HG02884 (cell line): ENCODE data around the gene BABAM2.
A peak's percentile ranks its signal among the peaks of the same experiment; 100 is the strongest.
"Not testable (repeated sequence)": the region's sequence is repeated elsewhere in the genome, so short reads cannot be mapped to it uniquely, and the experiment has no call there.

Experiments
- ATAC-seq: cut with Tn5 transposase; IDR thresholded peaks from one replicate; pipeline ENCODE4 v1.9.1; 2021; ENCODE audit warnings: mild to moderate bottlenecking, moderate library complexity; ENCODE audit not compliant: unreplicated experiment

BABAM2 gene

DNA sequence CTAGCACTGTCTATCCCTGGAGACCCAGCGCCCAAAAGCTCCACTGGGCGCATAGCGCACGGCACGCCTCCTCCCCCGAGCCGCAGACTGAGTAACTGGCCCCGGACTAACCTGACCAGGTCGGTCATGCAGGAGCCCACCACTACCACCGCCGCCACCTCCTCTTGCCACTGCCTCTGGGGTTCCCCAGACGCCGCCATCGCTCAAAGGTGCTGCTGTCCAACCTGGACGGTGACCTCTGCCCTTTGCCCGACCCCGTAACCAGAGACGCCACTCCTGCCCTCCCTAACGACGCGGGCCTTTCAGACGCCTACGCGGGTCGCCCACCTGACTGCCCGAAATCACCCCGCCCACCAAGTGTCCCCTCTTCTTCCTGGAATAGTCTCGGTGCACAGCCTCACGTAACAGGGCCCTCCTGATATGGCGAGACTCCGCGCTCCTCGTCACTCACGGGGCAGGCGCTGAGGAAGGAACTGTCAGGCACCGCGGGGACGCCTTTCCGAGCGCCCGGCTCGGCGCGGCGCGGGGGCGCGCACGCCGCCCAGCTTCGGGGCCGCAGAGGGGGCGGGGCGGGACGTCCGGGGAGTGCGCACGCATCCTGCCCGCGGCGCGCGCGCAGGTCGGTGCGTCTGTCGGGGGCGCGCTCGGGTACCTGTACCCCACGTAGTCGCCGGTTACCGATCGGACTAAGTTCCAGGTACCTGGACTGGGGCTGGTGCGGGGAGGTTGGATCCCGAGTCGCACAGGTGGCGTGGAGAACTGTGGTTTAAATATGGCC, at the start of gene BABAM2, which contains the start of gene RBKS:
TSS of gene BABAM2 (plus strand) at position 584 of the 778 bp plus-strand sequence. CDS start 3,828 bp downstream, outside the sequence.
TSS of gene RBKS (minus strand) at position 242 of the 778 bp plus-strand sequence. CDS start at position 200, 42 bp downstream.
- peak; percentile 71 for ATAC-seq

DNA sequence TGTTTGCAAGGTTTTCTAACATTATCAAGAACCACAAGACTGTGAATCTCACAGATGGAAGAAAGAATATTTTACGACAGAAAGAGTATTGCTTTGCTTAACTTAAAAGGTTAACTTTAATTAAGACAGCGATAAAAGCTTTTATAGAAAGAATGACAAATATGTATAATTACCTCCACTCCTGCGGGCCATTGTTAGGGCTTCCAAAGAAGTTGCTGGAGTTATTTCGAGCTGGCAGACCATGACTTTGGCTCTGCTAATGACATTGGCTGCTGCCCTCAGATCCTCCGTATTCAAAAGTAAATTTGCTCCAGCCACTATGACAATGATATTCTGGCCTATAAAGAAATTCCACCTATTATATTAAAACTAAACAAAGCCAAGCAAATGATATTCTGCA, 47.6 kb upstream of the BABAM2 start:
- ATAC-seq: no peak

DNA sequence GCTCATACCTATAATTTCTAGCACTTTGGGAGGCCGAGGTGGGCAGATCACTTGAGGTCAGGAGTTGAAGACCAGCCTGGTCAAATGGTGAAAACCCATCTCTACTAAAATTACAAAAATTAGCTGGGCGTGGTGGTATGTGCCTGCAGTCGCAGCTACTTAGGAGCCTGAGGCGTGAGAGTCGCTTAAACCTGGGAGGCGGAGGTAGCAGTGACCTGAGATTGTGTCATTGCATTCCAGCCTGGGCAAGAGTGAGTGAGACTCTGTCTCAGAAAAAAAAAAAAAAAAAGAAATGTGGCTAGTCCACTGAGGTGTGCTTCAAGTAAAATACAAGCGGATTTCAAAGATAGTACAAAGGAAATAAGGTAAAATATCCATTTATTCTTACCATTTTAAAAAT, 46.5 kb upstream of the BABAM2 start:
- no peak for ATAC-seq

DNA sequence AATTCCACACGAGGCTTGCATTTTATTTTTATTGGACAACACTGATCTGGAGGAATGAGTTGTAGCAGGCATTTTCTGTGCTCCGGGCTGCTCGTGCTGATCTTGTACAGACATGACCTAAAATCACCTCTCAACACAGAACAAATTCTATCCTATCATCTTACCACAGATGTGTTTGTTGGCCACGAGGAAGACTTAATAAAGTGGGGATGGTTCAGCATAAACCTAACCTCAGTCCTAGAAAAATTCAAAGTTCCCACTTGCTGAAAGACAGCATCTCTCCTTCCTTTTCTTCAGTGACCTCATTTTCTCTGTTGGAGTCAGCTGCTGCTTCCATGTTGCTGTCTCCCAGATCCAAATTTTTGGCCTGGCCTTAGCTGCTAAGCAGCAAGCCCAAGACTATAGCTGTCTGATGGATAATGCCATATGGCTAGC, 45.7 kb upstream of the BABAM2 start:
- no peak for ATAC-seq

DNA sequence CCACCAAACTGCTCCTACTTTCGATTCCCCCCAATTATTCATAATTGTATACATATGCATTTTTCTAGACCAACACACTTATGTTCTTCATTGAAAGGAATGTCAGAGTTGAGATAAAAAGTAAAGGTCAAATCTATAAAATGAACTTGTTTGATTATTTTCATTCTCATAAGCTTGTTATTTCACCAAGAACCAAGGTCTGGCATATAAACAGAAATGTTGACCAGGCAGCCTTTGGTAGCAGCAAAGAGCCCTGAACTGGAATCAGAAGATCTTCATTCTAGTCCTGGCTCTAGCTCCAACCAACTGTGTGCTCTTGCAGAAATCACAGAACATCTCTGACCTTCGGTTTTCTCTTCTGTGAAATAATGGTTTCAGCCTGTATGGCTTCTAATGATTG, 43.2 kb upstream of the BABAM2 start:
- ATAC-seq: no peak

DNA sequence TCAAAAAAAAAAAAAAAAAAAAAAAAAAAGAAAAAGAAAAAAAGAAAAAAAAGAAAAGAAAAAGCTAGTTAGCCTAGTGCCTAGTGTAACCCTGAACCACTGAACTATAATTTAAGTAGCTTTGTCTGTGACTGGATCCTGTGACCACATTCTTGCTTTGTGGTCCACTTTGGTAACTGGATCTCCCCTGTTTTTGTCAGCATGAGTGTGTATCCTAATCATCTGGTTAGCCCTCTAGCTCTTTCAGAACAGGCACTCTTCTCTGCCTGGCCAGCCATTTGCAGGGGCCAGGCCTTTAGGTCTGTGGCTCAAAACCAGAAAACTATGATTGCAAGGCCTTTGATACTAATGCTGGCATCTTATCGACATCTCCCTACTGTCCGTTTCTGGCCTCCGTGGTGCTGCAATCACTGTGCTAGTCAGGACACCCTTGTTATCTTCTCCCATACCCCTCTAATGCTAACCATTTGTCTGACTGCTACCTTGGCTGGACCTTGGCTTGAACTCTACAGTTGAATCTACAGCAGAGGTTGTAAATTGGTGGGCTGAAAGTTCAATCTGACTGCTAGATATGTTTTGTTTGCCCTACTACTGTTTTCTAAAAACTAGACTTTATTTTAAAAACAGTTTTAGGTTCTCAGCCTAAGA, 40.8 kb upstream of the BABAM2 start:
- ATAC-seq: no peak

DNA sequence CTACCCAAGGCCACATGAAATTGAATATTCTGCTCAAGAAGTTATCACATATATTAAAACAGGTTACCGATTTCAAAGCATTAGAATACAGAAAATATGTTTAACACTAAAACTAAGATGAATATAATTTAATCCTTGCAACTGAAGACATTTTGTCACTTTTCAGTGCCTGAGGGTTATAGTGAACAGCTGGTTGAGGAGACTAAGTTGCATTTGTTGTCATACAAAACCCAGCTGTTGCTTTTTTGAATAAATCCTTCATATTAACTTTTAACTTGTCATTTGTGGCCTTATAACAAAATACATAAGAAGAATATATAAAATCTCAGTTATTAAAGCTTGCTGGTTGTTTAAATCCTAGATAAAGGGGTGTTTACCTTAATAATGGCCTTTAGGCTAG, 37.8 kb upstream of the BABAM2 start:
- ATAC-seq: no peak

DNA sequence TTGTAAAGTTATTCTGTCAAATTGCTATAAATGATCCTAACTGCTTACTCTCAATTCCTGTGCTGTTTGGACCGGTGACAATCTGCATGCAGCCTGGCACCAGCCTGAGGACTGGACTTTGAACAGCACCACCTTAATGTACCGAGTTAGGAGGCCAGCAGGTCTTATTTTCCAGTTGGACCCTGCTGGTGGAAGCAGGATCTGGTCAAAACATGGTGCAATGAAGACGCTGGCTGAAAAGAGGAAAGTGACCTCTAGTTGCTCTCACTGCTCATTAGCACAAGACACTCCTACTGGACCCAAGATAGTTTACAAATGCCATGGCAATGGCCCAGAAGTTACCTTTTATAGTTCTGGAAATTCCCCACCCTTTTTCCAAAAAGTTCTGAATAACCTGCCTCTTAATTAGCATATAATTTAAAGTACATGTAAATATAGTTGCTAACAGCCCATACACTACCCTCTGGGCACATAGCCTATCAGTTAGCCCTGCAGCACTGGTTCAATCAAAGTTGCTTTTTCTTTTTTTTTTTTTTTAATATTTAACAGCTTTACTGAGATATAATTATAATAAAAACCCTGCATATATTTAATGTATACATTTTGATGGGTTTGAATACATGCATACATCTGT, 36.2 kb upstream of the BABAM2 start:
- ATAC-seq: no peak

DNA sequence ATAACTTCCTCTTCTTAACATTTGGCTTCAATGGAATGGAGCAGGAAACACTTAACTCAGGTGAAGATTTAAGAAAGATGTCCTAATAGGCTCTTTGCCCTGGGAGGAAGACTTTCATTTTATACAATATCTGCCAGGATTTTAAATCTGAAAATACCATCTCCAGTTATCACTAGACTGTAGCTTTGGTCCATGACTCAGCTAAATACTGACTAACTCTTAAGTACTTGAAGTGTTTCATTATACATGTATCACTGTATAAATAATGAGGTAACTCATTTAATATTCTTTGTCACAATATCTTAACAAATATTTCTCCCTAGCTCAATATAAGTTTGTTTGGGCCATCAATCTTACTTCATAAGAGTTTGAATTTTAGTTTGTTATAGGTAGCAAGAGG, 35.1 kb upstream of the BABAM2 start:
- no peak for ATAC-seq

DNA sequence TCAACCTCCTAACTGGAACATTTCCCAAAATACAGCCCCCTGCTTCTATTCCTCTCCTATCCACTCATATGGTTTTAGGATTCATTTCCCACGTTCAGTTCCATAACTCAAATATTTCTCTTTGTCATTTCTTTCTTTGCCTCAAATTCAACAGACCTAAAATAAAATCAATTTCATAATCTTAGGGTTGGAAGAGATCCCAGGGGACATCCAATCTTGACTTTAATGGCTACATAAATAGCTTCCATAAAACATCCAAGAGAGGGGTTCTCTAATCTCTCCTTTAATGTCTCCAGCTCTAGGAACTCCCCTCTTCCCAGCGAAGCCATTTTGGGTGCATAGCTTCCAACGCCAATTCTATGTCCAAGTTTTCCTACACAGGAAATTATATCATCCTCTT, 34.1 kb upstream of the BABAM2 start:
- no peak for ATAC-seq

DNA sequence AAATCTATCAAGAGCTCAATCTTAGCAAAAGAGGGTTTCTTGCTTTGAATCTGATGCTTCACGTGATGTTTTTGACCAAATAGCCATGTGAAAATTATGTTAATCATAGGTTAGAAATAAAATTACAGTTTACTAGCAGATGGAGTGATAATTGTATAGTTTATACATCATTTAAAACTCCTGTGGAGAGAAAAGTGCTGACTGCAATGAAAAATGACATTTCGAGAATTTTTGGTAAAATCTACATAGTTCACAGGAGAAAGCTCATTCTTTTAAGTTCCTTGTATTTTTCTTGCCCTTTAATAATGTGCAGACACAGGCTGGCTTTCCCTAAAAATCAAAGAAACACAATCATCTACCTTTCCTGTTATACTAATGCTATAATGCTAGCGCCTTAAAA, 33.6 kb upstream of the BABAM2 start:
- ATAC-seq: no peak

DNA sequence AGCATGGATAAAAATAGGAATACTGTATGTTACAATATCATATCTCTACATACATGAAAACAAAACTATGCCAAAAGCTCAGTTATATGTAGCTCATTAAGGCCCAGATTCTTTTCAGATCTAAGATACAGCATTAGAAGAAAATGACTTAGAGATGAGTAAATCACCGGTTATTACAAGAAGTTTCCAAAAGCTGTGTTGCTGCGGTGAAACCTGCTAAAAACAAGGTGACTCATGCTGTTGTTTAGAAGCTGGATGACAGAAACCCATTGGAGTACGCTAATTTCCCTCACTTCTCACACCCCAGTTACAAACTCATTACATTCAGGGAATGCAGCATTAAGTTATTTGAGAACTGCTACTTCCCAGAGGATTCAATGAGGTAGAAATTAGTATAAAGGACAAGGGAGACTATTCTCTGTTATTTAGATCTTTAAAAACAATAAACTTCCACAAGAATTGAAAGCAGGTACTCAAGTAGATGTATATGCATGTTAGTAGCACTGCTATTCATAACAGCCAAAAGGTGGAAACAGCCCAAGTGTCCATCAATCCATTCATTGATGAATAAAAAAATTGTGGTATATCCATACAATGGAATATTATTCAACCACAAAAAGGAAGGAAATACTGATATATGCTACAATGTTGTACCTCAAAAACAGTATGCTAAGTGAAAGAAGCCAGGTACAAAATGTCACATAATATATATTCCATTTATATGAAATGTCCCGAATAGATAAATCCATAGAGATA, 32.9 kb upstream of the BABAM2 start:
- no peak for ATAC-seq

DNA sequence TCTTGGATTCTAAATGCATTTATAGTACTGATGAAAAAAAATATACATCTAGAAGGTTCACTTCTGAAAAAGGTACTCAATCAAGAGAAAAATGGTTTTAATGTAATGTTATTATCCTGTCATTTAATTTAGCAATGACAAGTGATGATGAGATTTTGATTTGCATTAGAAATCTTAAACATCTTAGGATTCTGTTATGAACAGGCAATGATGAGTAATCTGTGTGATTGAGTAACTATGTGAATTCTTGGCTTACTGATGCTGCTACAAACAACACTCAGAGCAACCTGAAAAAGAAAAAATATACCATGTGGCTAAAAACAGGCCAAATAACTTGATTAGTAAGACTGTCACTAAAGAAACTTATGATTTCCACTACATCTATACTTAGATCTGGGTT, 30.4 kb upstream of the BABAM2 start:
- no peak for ATAC-seq

DNA sequence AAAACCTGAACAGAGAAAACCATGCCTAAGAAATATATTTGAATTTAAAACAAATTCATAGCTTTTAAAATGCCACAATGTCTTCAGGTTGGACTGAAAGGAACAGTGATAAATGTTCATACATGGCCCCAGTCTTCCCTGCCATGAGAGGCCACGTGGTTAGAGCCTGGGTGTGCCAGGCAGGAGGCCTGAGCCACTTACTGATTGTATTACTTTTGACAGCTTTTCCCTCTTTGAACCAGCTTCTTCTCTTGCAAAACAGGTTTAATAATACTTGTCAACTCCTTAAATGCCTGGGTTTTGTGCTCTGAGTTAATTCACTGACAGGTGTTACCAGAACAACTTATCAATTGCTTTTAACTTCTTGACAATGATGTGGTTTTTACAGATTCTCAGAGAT, 27.4 kb upstream of the BABAM2 start:
- no peak for ATAC-seq

DNA sequence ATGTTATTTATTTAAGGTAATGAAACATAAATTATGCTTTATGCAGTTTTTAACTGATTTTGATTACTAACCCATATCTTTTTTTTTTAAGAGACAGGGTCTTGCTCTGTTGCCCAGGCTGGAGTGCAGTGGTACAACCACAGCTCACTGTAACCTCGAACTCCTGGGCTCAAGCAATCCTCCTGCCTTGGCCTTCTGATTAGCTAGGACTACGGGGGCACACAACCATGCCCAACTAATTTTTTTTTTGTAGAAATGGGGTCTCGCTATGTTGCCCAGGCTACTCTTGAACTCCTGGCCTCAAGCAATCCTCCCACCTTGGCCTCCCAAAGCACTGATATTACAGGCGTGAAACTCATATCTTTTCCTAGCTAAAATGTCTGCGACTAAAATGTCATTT, 26.6 kb upstream of the BABAM2 start:
- ATAC-seq: not testable (repeated sequence)

DNA sequence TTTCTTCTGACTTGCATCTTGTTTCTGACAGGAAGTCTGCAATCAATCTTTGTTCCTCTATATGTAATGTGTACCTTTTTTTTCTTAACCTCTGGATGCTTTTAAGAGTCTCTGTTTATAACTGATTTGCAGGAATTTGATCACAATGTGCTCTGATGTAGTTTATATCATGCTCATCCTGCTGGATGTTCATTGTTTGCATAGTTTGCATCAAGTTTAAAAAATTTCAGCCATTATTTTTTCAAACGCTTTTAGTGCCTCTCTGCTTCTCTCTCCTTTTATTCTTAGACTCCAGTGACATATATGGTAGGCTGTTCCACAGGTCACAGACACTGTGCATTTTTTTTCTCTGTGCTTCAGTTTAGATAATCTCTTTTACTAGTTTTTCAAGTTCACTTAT, 24.3 kb upstream of the BABAM2 start:
- no peak for ATAC-seq

DNA sequence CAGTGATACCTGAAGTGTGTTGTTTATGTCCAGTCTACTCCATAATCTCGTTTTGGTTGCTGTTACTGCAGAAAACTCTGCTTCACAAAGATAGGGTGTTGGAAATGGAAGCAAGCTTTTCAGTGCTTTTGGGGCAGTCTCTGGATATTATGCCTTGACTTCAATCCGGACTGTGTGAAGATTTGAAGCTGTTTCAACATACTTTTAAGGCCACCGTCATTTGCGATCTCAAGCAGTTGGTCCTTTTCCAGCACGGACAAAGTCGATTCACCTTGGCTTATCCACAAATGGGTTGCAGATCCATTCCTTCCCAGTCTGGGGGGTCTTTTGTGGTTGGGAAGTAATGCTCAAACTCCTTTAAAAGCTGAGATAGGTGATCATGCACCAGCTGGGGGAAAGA, 20.8 kb upstream of the BABAM2 start:
- ATAC-seq: no peak

DNA sequence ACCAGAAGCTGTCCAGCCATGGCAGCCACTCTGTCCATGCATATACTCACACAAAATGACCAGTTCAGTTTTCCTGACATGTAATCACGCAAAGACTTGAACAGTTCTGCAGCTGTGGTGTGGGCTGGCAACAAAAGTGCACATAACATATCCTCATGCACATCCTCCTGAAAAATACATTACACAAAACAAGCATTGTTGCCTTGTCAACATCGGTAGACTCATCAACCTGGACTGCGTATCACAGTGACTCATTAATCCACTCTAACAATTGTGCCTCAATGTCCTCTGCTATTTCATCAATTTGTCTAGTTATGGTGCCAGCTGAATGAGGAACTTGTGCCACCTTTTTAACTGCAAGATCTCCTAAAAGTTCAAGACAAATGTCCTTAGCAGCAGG, 19.8 kb upstream of the BABAM2 start:
- ATAC-seq: no peak

DNA sequence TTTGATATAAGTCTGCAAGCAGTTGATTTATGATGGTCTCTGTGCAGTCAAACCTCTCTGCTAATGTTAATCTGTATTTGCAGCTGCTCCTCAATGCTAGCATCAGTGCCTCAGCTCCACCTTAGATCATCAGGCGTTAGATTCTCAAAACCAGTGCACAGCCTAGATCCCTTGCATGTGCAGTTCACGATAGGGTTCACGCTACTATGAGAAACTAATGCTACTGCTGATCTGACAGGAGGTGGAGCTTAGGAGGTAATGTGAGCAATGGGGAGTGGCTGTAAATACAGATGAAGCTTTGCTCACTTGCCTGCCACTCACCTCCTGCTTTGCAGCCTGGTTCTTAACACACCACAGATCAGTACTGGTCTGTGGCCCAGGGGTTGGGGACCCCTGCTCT, 18.7 kb upstream of the BABAM2 start:
- ATAC-seq: no peak

DNA sequence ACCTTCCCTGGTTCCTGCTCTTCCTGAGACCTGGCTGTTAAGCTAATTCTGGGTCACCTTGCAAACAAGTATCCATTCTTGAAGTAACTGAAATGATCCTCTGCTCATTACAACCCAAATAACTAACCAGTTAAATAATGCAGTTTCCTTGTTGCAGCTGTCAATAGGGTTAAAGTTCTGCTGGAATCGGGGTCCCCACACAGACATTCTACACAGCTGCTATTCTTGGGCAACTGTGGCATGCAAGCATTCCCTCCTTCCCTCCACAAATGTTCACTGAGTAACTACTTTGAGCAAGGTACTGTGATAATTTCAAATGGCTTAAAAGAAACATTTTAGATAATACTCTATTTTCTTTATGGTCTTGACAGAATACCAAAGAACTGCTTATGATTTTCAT, 17.4 kb upstream of the BABAM2 start:
- ATAC-seq: no peak
